NCI-H128 (cell line): ENCODE measurements around the gene LPXN.

Experiments used
- DNase-seq: peaks from one replicate; lab custom pipeline; 2025; ENCODE audit not compliant: unreplicated experiment; lab: John Stamatoyannopoulos, UW

LPXN gene

GRCh38 chr11:58575377-58576020, at the start of gene LPXN:
Gene LPXN (minus strand): TSS chr11:58575856. CDS start chr11:58575772, 84 bp downstream.
- DNase-seq = no peak

GRCh38 chr11:58625086-58625485, 49.4 kb upstream of the LPXN start:
- DNase-seq = no peak

GRCh38 chr11:58622344-58622743, 46.7 kb upstream of the LPXN start, which contains the start of gene CNTF:
Gene CNTF (plus strand): TSS chr11:58622665. CDS start chr11:58622753, 88 bp downstream.
- DNase-seq = no peak

GRCh38 chr11:58621586-58622262, 46.1 kb upstream of the LPXN start:
- no peak for DNase-seq

GRCh38 chr11:58617976-58618557, 42.4 kb upstream of the LPXN start:
- DNase-seq = no peak

- no peak for DNase-seq
Observed at GRCh38 chr11:58616594-58616993, 40.9 kb upstream of the LPXN start.

GRCh38 chr11:58615559-58615958, 39.9 kb upstream of the LPXN start:
- DNase-seq = no peak

GRCh38 chr11:58613228-58613627, 37.6 kb upstream of the LPXN start:
- DNase-seq = no peak

GRCh38 chr11:58609723-58610122, 34.1 kb upstream of the LPXN start:
- DNase-seq = no peak

GRCh38 chr11:58608331-58608730, 32.7 kb upstream of the LPXN start:
- DNase-seq = no peak

- DNase-seq = no peak
Observed at GRCh38 chr11:58606930-58607714, 31.5 kb upstream of the LPXN start.

- DNase-seq = no peak
Observed at GRCh38 chr11:58600510-58600909, 24.9 kb upstream of the LPXN start.

- no peak for DNase-seq
Observed at GRCh38 chr11:58597486-58598144, 22.0 kb upstream of the LPXN start.

GRCh38 chr11:58596621-58597020, 21.0 kb upstream of the LPXN start:
- DNase-seq = no peak

- no peak for DNase-seq
Observed at GRCh38 chr11:58594826-58595225, 19.2 kb upstream of the LPXN start.

GRCh38 chr11:58592760-58593472, 17.3 kb upstream of the LPXN start:
- DNase-seq = no peak

GRCh38 chr11:58591659-58592058, 16.0 kb upstream of the LPXN start:
- no peak for DNase-seq

- no peak for DNase-seq
Observed at GRCh38 chr11:58586998-58587397, 11.3 kb upstream of the LPXN start.

GRCh38 chr11:58582437-58582836, 6.8 kb upstream of the LPXN start:
- no peak for DNase-seq

- DNase-seq = no peak
Observed at GRCh38 chr11:58580311-58580710, 4.7 kb upstream of the LPXN start.
